Lung (tissue), 12 donors: Measurements from ENCODE around the gene RPS6KA4. TPM values are rescaled to one million over a fixed set of nuclear protein-coding genes. Genes with fewer than 3 reads are reported as not detected.

Source experiments
- ATAC-seq: fragments of 200-7000 bp; cut with Tn5 transposase; one replicate; pipeline ENCODE4 v1.9.1; 2020; ENCODE audit warnings: moderate number of reproducible peaks; ENCODE audit not compliant: insufficient read depth, low FRiP score
- DNase-seq, 3 donors: peaks; one replicate each; pipeline ENCODE4 v3.0.0-alpha.2; 2013 to 2017
- H3K27ac ChIP-seq, 2 donors: one replicate each; pipeline ENCODE4 v1.5.1; 2013; ENCODE audit warnings: mild to moderate bottlenecking in 2 of 2, moderate library complexity in 2 of 2, control low read depth in 1 of 2, inconsistent platforms in 1 of 2, low read depth in 1 of 2, low read length in 1 of 2
- H3K27me3 ChIP-seq, 3 donors: one replicate each; pipeline ENCODE4 v1.5.1; 2013; ENCODE audit warnings: low read length in 2 of 3; ENCODE audit not compliant: control insufficient read depth in 3 of 3, insufficient read depth in 3 of 3
- H3K36me3 ChIP-seq, 4 donors: one replicate each; pipeline ENCODE4 v1.5.1; 2013; ENCODE audit warnings: low read length in 4 of 4, mild to moderate bottlenecking in 1 of 4, moderate library complexity in 1 of 4; ENCODE audit not compliant: control insufficient read depth in 4 of 4, insufficient read depth in 4 of 4
- H3K4me1 ChIP-seq, 5 donors: one replicate each; pipeline ENCODE4 v1.5.1; 2013; ENCODE audit warnings: low read length in 5 of 5, mild to moderate bottlenecking in 2 of 5, moderate library complexity in 1 of 5; ENCODE audit not compliant: control insufficient read depth in 5 of 5, insufficient read depth in 5 of 5
- H3K4me3 ChIP-seq: one replicate; pipeline ENCODE4 v1.5.1; 2013; ENCODE audit warnings: mild to moderate bottlenecking, control low read depth, moderate library complexity
- H3K9ac ChIP-seq, 2 donors: one replicate each; pipeline ENCODE4 v1.5.1; 2013; ENCODE audit warnings: low read length in 2 of 2, control low read depth in 1 of 2; ENCODE audit not compliant: insufficient read depth in 1 of 2
- H3K9me3 ChIP-seq, 4 donors: one replicate each; pipeline ENCODE4 v1.5.1; 2013; ENCODE audit warnings: low read length in 3 of 4, mild to moderate bottlenecking in 1 of 4, moderate library complexity in 1 of 4; ENCODE audit not compliant: control insufficient read depth in 4 of 4, insufficient read depth in 3 of 4
- CTCF ChIP-seq: IDR thresholded peaks from 2 replicates; pipeline ENCODE4 v1.5.1; 2012; ENCODE audit warnings: mild to moderate bottlenecking; ENCODE audit errors: control extremely low read depth, extremely low read depth
- WGBS, 2 donors: extraction: QIAGEN DNeasy Blood & Tissue Kit; methylation state at CpG; one replicate each; pipeline ENCODE4 v1.1.7; 2013; 5-methylcytosine and 5-hydroxymethylcytosine counted together
- polyA plus RNA-seq, 2 donors: library from polyadenylated mRNA; stranded (reverse); fragments of 200-250 nt; gene quantifications; one replicate each; pipeline ENCODE4 v1.2.1, GENCODE V29; 2013
- total RNA-seq, 2 donors: library from RNA; depleted of rRNA in 1 of 2; stranded (reverse); fragments of >200 nt in 1 of 2; gene quantifications; one replicate each; pipeline ENCODE4 v1.2.1, GENCODE V29; 2014 to 2021
- donor health status: control.
- donor health status: control.
- donor health status: Bipolar disorder and iron deficiency.
- donor health status: healthy.
- donor health status: DM: yes; HTN: yes; CAD: no.

The RPS6KA4 gene
- total and polyA plus RNA-seq, 4 donors, result 25.3 to 53.8 (median 35.4) TPM

- H3K27me3 ChIP-seq, result peaks cover 0 to 10% (median 3%) of the 10 kb centered on the region in 3 donors
- no peaks in the 10 kb centered on the region for H3K9me3 ChIP-seq
- DNase-seq, result no peak
- no peaks in the 10 kb centered on the region for H3K36me3 ChIP-seq
- H3K4me1 ChIP-seq, result no peaks in the 10 kb centered on the region
- TF ChIP-seq CTCF, result no peak
- 79 to 88% methylated on average over 8 of the region's 8 CpGs for WGBS, 2 donors
- no peak overlapping the region for H3K27ac ChIP-seq
- H3K9ac ChIP-seq, result no peak overlapping the region
- no peak for ATAC-seq
- no peak overlapping the region for H3K4me3 ChIP-seq
These were observed 23.6 kb downstream of the RPS6KA4 start for GRCh38 chr11:64382586-64382985.

GRCh38 chr11:64383580-64383979 lies 24.6 kb downstream of the RPS6KA4 start:
- Histone ChIP-seq H3K4me1 (no peaks in the 10 kb centered on the region), H3K27me3 (peaks cover 0 to 10% (median 3%) of the 10 kb centered on the region in 3 donors), H3K4me3 (no peak overlapping the region), H3K27ac (no peak overlapping the region), H3K9ac (no peak overlapping the region), H3K9me3 (no peaks in the 10 kb centered on the region), H3K36me3 (no peaks in the 10 kb centered on the region)
- 47 to 50% methylated on average over 2 of the region's 2 CpGs for WGBS, 2 donors
- no peak for ATAC-seq
- no peak for DNase-seq
- no peak for TF ChIP-seq CTCF

GRCh38 chr11:64384028-64384737 lies 25.2 kb downstream of the RPS6KA4 start:
- WGBS, 2 donors, result 61 to 70% methylated on average over 17 of the region's 17 CpGs

More at GRCh38 chr11:64384028-64384737, 25.2 kb downstream of the RPS6KA4 start:
- DNase-seq, result no peak
- H3K9me3 ChIP-seq, result no peaks in the 10 kb centered on the region
- H3K4me3 ChIP-seq, result no peak overlapping the region
- no peak overlapping the region for H3K27ac ChIP-seq
- no peak overlapping the region for H3K9ac ChIP-seq
- no peaks in the 10 kb centered on the region for H3K4me1 ChIP-seq
- H3K36me3 ChIP-seq, result no peaks in the 10 kb centered on the region
- H3K27me3 ChIP-seq, result peaks cover 0 to 10% (median 3%) of the 10 kb centered on the region in 3 donors
- no peak for ATAC-seq
- TF ChIP-seq CTCF, result no peak
